Measurements from ENCODE around the gene SLC22A14.
"Not testable (repeated sequence)": the region's sequence is repeated elsewhere in the genome, so short reads cannot be mapped to it uniquely, and the experiment has no call there.

SLC22A14 gene, protein sequence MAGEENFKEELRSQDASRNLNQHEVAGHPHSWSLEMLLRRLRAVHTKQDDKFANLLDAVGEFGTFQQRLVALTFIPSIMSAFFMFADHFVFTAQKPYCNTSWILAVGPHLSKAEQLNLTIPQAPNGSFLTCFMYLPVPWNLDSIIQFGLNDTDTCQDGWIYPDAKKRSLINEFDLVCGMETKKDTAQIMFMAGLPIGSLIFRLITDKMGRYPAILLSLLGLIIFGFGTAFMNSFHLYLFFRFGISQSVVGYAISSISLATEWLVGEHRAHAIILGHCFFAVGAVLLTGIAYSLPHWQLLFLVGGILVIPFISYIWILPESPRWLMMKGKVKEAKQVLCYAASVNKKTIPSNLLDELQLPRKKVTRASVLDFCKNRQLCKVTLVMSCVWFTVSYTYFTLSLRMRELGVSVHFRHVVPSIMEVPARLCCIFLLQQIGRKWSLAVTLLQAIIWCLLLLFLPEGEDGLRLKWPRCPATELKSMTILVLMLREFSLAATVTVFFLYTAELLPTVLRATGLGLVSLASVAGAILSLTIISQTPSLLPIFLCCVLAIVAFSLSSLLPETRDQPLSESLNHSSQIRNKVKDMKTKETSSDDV

DNA sequence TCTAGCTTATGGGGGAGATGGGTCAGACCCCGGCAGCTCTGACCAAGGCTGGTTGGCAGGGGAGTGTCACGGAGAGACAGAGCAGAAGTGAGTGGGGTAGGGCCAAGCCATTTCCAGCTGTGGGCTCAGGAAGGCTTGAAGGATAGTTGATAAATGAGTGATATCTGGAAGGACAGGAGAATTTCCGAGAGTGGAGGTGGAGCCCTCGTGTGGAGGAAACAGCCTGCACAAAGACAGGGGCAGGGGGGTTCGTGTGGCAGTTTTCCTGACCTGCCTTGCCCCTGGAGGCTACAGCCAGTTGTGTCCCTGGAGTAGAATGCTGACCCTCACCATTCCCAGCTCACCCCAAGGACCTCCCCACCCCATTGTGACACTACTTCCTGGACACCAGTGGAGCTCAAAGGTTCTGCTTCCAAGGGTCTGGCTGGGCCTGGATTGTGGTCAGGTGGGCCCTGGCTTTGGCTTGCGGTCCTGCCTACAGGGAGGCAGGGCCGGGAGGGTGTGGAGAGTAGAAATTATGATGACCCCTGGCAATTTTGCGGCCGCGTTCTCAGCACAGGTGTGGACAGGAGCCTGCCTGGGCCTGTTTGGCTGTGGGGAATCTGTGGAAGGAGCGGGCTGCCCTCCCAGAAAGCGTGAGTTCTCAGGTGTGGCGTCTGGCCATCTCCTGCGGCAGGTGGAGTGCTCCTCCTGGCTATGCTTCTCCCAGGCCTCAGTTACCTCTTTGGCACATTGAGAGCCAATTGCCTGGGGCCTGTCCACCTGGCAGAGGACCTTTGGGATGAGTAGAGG, at the start of gene SLC22A14:
Gene SLC22A14 (plus strand): TSS at position 400 of the 792 bp plus-strand sequence. CDS start 23,733 bp downstream, outside the sequence.
- no peak for DNase-seq

- no peak for DNase-seq
Observed at GRCh38 chr3:38232701-38233100, 49.4 kb upstream of the SLC22A14 start.

- DNase-seq, result no peak
Observed at GRCh38 chr3:38235466-38235865, 46.6 kb upstream of the SLC22A14 start.

DNA sequence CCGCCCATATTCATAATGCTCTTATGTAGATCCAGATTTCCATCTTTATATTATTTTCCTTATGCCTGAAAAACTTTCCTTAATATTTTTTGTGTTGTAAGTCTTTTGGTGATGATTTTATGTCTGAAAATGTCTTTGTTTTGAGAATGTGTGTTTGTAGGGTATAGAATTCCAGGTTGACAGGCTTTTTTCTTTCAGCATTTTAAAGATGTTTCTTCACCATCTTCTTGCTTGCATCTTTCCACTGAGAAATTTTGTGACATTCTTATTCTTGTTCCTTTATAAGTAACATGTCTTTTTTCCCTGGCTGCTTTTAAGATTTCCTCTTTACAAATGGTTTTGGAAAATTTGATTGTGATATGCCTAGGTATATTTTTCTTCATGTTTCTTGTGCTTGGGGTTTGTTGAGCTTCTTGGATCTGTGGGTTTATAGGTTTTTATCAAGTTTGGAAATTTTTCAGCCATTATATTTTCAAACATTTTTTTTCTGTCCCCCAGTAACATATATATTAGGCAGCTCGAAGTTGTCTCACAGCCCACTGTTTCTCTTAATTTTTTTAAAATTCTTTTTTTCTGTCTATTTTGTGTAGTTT, 43.6 kb upstream of the SLC22A14 start:
- DNase-seq, result no peak

DNA sequence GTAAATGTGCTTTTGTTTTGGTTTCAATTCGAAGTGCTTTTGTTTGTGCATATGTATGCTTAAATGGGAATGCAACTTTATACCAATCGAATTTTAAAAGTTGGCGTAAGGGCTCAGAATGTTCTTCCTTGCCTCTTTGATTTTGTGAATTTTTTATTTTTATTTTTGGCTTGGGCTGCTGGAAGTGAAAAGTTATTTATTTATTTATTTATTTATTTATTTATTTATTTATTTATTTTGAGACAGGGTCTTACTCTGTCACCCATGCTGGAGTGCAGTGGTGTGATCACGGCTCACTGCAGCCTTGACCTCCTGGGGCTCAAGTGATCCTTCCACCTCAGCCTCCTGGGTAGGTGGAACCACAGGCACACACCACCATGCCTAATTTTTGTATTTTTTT, 39.3 kb upstream of the SLC22A14 start:
- DNase-seq, result not testable (repeated sequence)

DNA sequence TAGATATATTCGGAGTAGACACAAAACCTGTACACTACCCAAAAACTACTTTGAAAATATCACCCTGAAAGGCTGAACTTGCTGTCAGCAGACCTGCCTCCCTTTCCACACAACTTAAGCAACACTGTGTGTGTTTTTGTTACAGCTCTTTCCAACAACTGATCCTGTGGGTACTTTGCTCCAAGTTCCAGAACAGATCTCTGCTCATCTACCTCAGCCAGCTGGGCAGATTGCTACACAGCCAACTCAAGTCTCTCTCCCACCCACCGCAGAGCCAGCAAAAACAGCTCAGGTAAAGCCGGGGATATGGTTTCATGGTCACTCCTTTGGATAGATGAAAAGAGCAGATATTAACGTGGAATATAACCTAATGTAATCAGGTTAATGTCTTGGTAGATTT, 36.2 kb upstream of the SLC22A14 start:
- no peak for DNase-seq

GRCh38 chr3:38247366-38248035, 34.6 kb upstream of the SLC22A14 start:
- no peak for DNase-seq

GRCh38 chr3:38250198-38250597, 31.9 kb upstream of the SLC22A14 start:
- DNase-seq, result no peak

DNA sequence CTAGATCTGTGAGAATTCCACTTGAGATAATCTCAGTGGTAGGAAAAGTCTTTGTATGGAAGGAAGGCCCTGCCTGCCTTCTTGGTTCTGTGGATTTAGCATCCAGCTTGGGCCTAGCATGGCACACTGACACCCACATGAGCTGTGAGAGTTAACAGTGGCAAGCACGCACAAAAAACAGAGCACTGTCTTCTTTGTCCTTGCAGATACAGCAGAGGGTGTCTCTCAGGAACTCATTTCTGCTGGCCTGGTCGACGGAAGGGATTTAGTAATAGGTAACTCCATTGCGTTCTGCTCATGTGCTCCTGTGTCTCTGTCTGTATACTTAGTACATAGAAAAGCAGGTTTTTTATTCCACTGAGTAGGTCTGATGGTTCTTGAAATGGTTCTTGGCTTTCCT, 30.9 kb upstream of the SLC22A14 start:
- no peak for DNase-seq

DNA sequence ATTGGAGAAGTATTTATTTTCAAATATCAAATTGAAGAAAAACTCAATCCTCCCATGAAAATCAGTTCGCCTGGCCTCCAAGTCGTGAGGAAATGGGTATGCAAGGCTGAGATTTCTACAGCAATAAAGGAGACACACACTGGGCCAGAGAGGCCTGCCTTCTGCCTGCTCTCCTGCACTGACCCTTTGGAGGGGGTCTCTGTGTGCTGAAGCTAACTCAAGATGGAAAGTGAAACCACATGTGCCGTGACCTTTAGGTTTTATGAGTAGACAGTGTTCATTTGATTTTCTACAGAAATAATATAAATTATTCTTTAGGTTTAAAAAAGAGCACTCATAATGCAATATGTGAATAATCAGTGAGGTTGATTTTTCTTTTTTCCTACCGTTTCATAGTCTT, 28.4 kb upstream of the SLC22A14 start:
- DNase-seq, result no peak

- DNase-seq, result no peak
Observed at GRCh38 chr3:38254872-38255271, 27.2 kb upstream of the SLC22A14 start.

- no peak for DNase-seq
Observed at GRCh38 chr3:38255627-38256026, 26.5 kb upstream of the SLC22A14 start.

DNA sequence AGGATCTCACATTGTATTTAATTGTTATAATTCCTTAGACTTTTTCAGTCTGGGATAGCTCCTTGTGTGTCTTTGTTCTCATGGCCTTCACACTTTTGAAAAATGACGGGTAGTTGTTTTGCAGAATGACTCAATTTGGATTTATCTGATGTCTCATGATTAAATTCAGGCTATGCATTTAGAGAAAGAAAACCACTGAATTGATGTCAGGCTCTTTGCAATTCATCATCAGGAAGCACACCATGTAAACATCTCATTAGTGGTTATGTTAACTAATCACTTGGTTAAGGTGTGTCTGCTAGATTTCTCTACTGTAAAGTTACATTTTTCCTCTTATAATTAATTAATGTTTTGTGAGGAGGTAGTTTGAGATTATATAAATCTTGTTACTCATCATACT, 24.5 kb upstream of the SLC22A14 start:
- DNase-seq, result no peak

DNA sequence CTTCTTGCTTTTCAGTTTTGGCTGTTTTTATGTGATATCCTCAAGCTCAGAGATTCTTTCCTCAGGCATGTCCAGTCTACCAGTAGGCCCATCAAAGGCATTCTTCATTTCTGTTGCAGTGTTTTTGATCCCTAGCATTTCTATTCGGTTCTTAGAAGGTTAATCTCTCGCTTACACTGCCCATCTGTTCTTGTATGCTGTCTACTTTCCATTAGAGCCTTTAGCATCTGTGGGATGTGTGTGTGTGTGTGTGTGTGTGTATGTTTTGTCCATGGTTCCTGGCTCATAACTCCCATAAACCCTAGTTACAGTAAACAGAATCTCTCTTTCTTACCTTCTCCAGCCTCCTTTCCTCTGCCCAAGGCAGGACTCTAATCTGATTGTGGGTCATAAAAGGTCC, 21.6 kb upstream of the SLC22A14 start:
- DNase-seq, result no peak

GRCh38 chr3:38264353-38264771, 17.7 kb upstream of the SLC22A14 start:
- no peak for DNase-seq

- DNase-seq, result no peak
Observed at GRCh38 chr3:38264779-38265178, 17.3 kb upstream of the SLC22A14 start.

DNA sequence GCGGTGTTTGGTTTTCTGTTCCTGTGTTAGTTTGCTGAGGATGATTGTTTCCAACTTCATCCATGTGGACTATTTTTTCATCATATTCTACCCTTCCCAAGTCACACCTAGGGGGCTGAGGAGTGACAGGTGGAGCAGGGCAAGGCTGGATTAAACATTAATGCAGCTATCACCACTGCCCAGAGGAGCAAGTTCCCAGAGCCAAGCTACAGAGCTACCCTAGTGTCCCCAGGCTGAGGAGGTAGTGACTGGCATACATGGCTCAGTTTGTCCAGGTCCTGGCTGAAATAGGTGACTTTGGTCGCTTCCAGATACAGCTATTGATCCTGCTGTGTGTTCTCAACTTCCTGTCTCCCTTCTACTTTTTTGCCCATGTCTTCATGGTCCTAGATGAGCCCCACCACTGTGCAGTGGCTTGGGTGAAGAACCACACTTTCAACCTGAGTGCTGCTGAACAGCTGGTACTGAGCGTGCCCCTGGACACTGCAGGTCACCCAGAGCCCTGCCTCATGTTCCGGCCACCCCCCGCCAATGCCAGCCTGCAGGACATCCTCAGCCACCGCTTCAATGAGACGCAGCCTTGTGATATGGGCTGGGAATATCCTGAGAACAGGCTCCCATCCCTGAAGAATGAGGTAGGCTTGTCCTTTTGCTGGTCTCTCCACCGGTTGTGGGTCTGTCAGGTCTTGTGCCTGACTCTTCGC, 16.3 kb upstream of the SLC22A14 start, which contains the start of gene SLC22A13:
Gene SLC22A13 (plus strand): TSS at position 209 of the 704 bp plus-strand sequence. CDS start 49 bp downstream, at position 258.
- DNase-seq, result no peak

DNA sequence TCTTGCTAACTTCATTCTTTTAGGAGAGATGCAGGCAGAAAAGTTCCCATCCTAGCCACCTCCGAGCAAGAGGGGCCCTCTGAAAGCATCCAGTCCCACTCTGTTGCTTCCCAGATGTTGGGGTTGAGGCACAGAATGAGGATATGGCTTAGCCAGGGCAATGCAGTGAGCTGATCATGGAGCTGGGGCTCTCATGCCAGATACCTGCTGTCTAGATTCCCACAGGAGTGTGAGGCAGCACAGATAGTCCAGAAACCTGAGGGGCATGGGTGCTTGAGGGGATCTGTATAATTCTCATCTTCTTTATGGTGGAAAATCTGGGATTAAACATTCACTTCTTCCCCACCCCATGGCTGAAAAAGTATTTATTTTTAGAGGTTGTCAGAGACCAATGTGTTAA, 15.3 kb upstream of the SLC22A14 start:
- no peak for DNase-seq

GRCh38 chr3:38267662-38268061, 14.4 kb upstream of the SLC22A14 start:
- no peak for DNase-seq

GRCh38 chr3:38268087-38268486, 14.0 kb upstream of the SLC22A14 start:
- no peak for DNase-seq

GRCh38 chr3:38268522-38268921, 13.6 kb upstream of the SLC22A14 start:
- no peak for DNase-seq

DNA sequence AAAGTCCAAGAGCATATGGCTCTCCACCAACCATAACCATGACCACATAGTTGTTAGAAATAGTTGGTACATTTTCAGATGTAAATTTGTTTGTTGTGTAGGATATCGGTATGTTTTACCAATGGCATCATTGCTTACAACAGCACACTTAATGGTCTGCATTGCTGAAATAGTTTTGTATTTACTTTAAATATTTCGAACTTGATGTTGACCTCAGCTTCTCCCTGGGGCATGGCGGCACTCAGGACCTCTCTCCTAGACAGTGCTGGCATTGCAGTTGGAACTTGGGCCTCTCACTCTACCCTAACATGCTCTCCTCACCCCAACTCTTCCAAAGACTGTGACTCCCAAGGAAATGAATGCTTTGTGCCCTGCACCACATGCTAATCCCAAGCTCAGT, 11.5 kb upstream of the SLC22A14 start:
- no peak for DNase-seq
